K562 (cell line): ENCODE measurements around the gene NBR1. TPM values are rescaled to one million over a fixed set of nuclear protein-coding genes. Genes with fewer than 3 reads are reported as not detected.
"Not testable (repeated sequence)": the region's sequence is repeated elsewhere in the genome, so short reads cannot be mapped to it uniquely, and the experiment has no call there.

Experiments used
- ADNP ChIP-seq: fragments of 200-800 bp; sonication (Bioruptor generic); IDR thresholded peaks from 2 replicates; pipeline ENCODE4 v1.6.1; 2016; ENCODE audit warnings: missing genetic modification characterization, missing compliant biosample characterization
- ARID1B ChIP-seq: fragments of 450-650 bp; IDR thresholded peaks from 2 replicates; pipeline ENCODE4 v1.6.1; 2016; ENCODE audit warnings: antibody characterized with exemption, mild to moderate bottlenecking, inconsistent platforms
- CBFA2T2 ChIP-seq: fragments of 450-650 bp; conservative IDR thresholded peaks from 2 replicates; pipeline ENCODE4 v1.6.1; 2017; ENCODE audit warnings: mild to moderate bottlenecking
- CBX5 ChIP-seq: IDR thresholded peaks from 2 replicates; pipeline ENCODE4 v1.6.1; 2014; ENCODE audit warnings: low read depth, borderline replicate concordance
- CEBPB ChIP-seq: fragments of 450-650 bp; IDR thresholded peaks from 2 replicates; pipeline ENCODE4 v1.6.1; 2016; ENCODE audit warnings: missing genetic modification characterization, missing compliant biosample characterization
- CEBPG ChIP-seq, 3 experiments: fragments of 200-800 bp in 1 of 3; sonication (Bioruptor generic) in 1 of 3; sonication (generic) in 1 of 3; formaldehyde crosslinking in 1 of 3; IDR thresholded peaks in 2 of 3; conservative IDR thresholded peaks in 1 of 3; 2 replicates each; pipeline versions ENCODE4 v1.6.1 to v1.8.0; 2016 to 2022; ENCODE audit warnings: missing compliant biosample characterization in 2 of 3, missing genetic modification characterization in 2 of 3, mild to moderate bottlenecking in 1 of 3, missing genetic modification reagents in 1 of 3
- EP300 ChIP-seq: IDR thresholded peaks from 2 replicates; pipeline ENCODE4 v1.6.1; 2012; ENCODE audit warnings: low read length, improper control_type of control experiment
- ESRRA ChIP-seq: fragments of 450-650 bp; IDR thresholded peaks from 2 replicates; pipeline ENCODE4 v1.6.1; 2014; ENCODE audit warnings: low read depth, mild to moderate bottlenecking, moderate library complexity, borderline replicate concordance
- KLF16 ChIP-seq: IDR thresholded peaks from 2 replicates; pipeline ENCODE4 v1.6.1; 2016; ENCODE audit warnings: antibody characterized with exemption
- LEF1 ChIP-seq: fragments of 450-650 bp; IDR thresholded peaks from 2 replicates; pipeline ENCODE4 v1.6.1; 2016; ENCODE audit warnings: mild to moderate bottlenecking
- MTA2 ChIP-seq: fragments of 450-650 bp; IDR thresholded peaks from 2 replicates; pipeline ENCODE4 v1.6.1; 2016; ENCODE audit warnings: low read depth
- MYBL2 ChIP-seq, 2 experiments: fragments of 450-650 bp in 1 of 2; sonication (generic) in 1 of 2; formaldehyde crosslinking in 1 of 2; IDR thresholded peaks; 2 replicates each; pipeline versions ENCODE4 v1.6.1 to v1.8.1; 2017 to 2022; ENCODE audit warnings: borderline replicate concordance in 1 of 2, inconsistent platforms in 1 of 2, low read depth in 1 of 2, mild to moderate bottlenecking in 1 of 2, missing genetic modification reagents in 1 of 2, moderate library complexity in 1 of 2
- NCOR1 ChIP-seq: fragments of 450-650 bp; IDR thresholded peaks from 2 replicates; pipeline ENCODE4 v1.6.1; 2016; ENCODE audit warnings: mild to moderate bottlenecking, moderate library complexity
- TAL1 ChIP-seq: fragments of 450-650 bp; IDR thresholded peaks from 2 replicates; pipeline ENCODE4 v1.6.1; 2016; ENCODE audit warnings: mild to moderate bottlenecking
- ZKSCAN8 ChIP-seq: fragments of 200-800 bp; sonication (Bioruptor generic); IDR thresholded peaks from 2 replicates; pipeline ENCODE4 v1.6.1; 2016; ENCODE audit warnings: missing genetic modification characterization, missing compliant biosample characterization
- ZNF766 ChIP-seq: fragments of 200-800 bp; sonication (Bioruptor generic); conservative IDR thresholded peaks from 2 replicates; pipeline ENCODE4 v1.6.1; 2016; ENCODE audit warnings: missing genetic modification characterization, missing compliant biosample characterization
- polyA plus RNA-seq, 8 experiments: library from polyadenylated mRNA; depleted of rRNA in 4 of 8; stranded (reverse) in 5 of 8; unstranded in 3 of 8; fragments of >200 nt; fragmentation: Nextera tagmentation in 2 of 8; fragmentation: Illumina TruSeq in 1 of 8; extraction: Ambion mirVana in 2 of 8; extraction: Trizol in 1 of 8; gene quantifications; 2 replicates each; pipeline versions ENCODE4 v1.2.1 to v1.2.3, GENCODE V29; 2011 to 2014; ENCODE audit warnings: inconsistent platforms in 1 of 8, missing spikeins in 1 of 8
- total RNA-seq, 7 experiments: library from RNA; depleted of rRNA in 6 of 7; stranded (reverse); fragments of >200 nt in 6 of 7; fragmentation: Illumina TruSeq in 2 of 7; extraction: Trizol in 2 of 7; gene quantifications; 2 replicates each; pipeline versions ENCODE4 v1.2.1 to v1.2.3, GENCODE V29; 2011 to 2021; ENCODE audit warnings: low replicate concordance in 1 of 7
- TF ChIP-seq, protein P1 (sequence below): fragments of 200-800 bp; sonication (Bioruptor generic); IDR thresholded peaks from 2 replicates; pipeline ENCODE4 v1.6.1; 2017; ENCODE audit warnings: missing genetic modification characterization, missing compliant biosample characterization
- TF ChIP-seq, protein P2 (sequence below): sonication (generic); formaldehyde crosslinking; IDR thresholded peaks from 2 replicates; pipeline ENCODE4 v1.8.1; 2023; ENCODE audit warnings: mild to moderate bottlenecking, missing genetic modification reagents
- TF ChIP-seq, protein P3 (sequence below): fragments of 450-650 bp; IDR thresholded peaks from 2 replicates; pipeline ENCODE4 v1.6.1; 2018; ENCODE audit warnings: mild to moderate bottlenecking, low read depth; ENCODE audit not compliant: partially characterized antibody
- TF ChIP-seq, protein P4 (sequence below): fragments of 450-650 bp; IDR thresholded peaks from 2 replicates; pipeline ENCODE4 v1.6.1; 2016; ENCODE audit warnings: mild to moderate bottlenecking

The NBR1 gene
- total and polyA plus RNA-seq, 9 of the 15 experiments (the other 6 are each of a cell fraction or from before 2014, with no cell fraction given): 4.2 to 70.1 (median 39.9) TPM

DNA sequence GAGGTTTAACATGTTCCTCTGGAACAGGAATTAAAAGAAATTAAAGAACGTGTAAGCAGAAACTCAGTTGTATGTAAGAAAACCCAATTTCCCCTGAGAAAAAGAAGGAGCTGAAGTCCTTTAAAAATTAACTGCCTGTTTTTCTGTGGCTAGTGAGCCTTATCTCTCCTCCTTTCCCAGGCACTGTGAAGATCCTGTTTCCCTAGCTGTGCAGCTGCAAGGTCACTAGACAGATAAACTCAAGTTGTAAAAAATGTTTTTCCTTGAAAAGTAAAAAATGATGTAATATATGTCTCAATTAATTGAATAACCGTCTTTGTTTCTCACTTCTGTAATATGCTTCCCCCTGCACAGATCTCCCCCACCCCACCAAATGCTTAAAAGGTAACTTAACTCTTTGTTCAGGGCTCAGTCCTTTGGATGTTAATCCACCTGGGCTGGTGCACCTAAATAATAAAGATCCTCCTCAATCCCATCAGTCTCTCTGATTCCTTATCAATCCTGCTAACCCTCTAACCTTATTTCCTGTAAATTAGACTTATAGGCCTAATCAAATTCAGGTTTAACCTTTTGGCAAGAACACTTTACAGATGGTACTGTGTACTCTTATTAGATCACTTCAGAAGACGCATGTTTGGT, 17.7 kb upstream of the NBR1 start (continued):
- not testable (repeated sequence) for TF ChIP-seq CEBPG (CRISPR knock-in tag; IDR thresholded peaks at IDR 0.05); MYBL2 (CRISPR knock-in tag; IDR thresholded peaks at IDR 0.05; ENCODE audit: borderline replicate concordance)
- peak; percentile 45 to 48; a peak in 3 of 4 replicates for TF ChIP-seq CEBPG (tag; conservative IDR thresholded peaks at IDR 0.05 in 1 of 2, IDR thresholded peaks at IDR 0.05 in 1 of 2)
- TF ChIP-seq, protein P1, sequence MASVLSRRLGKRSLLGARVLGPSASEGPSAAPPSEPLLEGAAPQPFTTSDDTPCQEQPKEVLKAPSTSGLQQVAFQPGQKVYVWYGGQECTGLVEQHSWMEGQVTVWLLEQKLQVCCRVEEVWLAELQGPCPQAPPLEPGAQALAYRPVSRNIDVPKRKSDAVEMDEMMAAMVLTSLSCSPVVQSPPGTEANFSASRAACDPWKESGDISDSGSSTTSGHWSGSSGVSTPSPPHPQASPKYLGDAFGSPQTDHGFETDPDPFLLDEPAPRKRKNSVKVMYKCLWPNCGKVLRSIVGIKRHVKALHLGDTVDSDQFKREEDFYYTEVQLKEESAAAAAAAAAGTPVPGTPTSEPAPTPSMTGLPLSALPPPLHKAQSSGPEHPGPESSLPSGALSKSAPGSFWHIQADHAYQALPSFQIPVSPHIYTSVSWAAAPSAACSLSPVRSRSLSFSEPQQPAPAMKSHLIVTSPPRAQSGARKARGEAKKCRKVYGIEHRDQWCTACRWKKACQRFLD (CRISPR knock-in tag): peak; percentile 78; the same call in 1 of the 2 replicates
- peak; percentile 59 for TF ChIP-seq CBFA2T2
- peak; percentile 81; the same call in 1 of the 2 replicates for TF ChIP-seq CBX5
- TF ChIP-seq, protein P2, sequence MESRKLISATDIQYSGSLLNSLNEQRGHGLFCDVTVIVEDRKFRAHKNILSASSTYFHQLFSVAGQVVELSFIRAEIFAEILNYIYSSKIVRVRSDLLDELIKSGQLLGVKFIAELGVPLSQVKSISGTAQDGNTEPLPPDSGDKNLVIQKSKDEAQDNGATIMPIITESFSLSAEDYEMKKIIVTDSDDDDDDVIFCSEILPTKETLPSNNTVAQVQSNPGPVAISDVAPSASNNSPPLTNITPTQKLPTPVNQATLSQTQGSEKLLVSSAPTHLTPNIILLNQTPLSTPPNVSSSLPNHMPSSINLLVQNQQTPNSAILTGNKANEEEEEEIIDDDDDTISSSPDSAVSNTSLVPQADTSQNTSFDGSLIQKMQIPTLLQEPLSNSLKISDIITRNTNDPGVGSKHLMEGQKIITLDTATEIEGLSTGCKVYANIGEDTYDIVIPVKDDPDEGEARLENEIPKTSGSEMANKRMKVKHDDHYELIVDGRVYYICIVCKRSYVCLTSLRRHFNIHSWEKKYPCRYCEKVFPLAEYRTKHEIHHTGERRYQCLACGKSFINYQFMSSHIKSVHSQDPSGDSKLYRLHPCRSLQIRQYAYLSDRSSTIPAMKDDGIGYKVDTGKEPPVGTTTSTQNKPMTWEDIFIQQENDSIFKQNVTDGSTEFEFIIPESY (CRISPR knock-in tag): 0 out of 2 replicates have a peak, but pooled peaks have one; percentile 20
- peak; percentile 47; the same call in 1 of the 2 replicates for TF ChIP-seq EP300
- TF ChIP-seq NCOR1: peak; percentile 71
- TF ChIP-seq LEF1: peak; percentile 66; the same call in 1 of the 2 replicates
- TF ChIP-seq, protein P3, sequence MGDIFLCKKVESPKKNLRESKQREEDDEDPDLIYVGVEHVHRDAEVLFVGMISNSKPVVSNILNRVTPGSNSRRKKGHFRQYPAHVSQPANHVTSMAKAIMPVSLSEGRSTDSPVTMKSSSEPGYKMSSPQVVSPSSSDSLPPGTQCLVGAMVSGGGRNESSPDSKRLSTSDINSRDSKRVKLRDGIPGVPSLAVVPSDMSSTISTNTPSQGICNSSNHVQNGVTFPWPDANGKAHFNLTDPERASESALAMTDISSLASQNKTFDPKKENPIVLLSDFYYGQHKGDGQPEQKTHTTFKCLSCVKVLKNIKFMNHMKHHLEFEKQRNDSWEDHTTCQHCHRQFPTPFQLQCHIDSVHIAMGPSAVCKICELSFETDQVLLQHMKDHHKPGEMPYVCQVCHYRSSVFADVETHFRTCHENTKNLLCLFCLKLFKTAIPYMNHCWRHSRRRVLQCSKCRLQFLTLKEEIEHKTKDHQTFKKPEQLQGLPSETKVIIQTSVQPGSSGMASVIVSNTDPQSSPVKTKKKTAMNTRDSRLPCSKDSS: peak; percentile 50
- peak; percentile 32; the same call in 1 of the 2 replicates for TF ChIP-seq ESRRA
- peak; percentile 25; the same call in 1 of the 2 replicates for TF ChIP-seq MYBL2 (IDR thresholded peaks at IDR 0.05; ENCODE audit: low read depth)
- TF ChIP-seq KLF16: peak; percentile 63; the same call in 1 of the 2 replicates
- peak; percentile 44; the same call in 1 of the 2 replicates for TF ChIP-seq MTA2
- TF ChIP-seq TAL1: peak; percentile 75
- TF ChIP-seq, protein P4, sequence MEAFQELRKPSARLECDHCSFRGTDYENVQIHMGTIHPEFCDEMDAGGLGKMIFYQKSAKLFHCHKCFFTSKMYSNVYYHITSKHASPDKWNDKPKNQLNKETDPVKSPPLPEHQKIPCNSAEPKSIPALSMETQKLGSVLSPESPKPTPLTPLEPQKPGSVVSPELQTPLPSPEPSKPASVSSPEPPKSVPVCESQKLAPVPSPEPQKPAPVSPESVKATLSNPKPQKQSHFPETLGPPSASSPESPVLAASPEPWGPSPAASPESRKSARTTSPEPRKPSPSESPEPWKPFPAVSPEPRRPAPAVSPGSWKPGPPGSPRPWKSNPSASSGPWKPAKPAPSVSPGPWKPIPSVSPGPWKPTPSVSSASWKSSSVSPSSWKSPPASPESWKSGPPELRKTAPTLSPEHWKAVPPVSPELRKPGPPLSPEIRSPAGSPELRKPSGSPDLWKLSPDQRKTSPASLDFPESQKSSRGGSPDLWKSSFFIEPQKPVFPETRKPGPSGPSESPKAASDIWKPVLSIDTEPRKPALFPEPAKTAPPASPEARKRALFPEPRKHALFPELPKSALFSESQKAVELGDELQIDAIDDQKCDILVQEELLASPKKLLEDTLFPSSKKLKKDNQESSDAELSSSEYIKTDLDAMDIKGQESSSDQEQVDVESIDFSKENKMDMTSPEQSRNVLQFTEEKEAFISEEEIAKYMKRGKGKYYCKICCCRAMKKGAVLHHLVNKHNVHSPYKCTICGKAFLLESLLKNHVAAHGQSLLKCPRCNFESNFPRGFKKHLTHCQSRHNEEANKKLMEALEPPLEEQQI: peak; percentile 38; the same call in 1 of the 2 replicates
- TF ChIP-seq ZKSCAN8 (CRISPR knock-in tag): 0 out of 2 replicates have a peak, but pooled peaks have one; percentile 31
- peak; percentile 36; the same call in 1 of the 2 replicates for TF ChIP-seq CEBPB (tag)
- TF ChIP-seq ARID1B: peak; percentile 83
- 0 out of 2 replicates have a peak, but pooled peaks have one; percentile 35 for TF ChIP-seq ADNP (tag)
- TF ChIP-seq ZNF766 (CRISPR knock-in tag): 0 out of 2 replicates have a peak, but pooled peaks have one; percentile 45
